ENCODE data around the gene DOK6. TPM values are rescaled to one million over a fixed set of nuclear protein-coding genes. Genes with fewer than 3 reads are reported as not detected.
A peak's percentile ranks its signal among the peaks of the same experiment; 100 is the strongest.

The DOK6 gene
- total and polyA plus RNA-seq, 2 of the 13 experiments (the other 11 are each of a cell fraction or from before 2014, with no cell fraction given) = 17.0 to 17.2 TPM

- no peak for TF ChIP-seq ZNF407 (CRISPR knock-in tag; IDR thresholded peaks at IDR 0.05; ENCODE audit: not compliant biosample characterization)
- no peak for TF ChIP-seq ZNF549 (CRISPR knock-in tag; IDR thresholded peaks at IDR 0.05)
- no peak for TF ChIP-seq FUBP1 (CRISPR knock-in tag; IDR thresholded peaks at IDR 0.05; ENCODE audit: borderline replicate concordance)
- no peak for TF ChIP-seq ZNF556 (CRISPR knock-in tag; IDR thresholded peaks at IDR 0.05; ENCODE audit: borderline replicate concordance)
- TF ChIP-seq SOX13 (IDR thresholded peaks at IDR 0.05) = peak; percentile 78
- TF ChIP-seq SOX13 (CRISPR knock-in tag; conservative IDR thresholded peaks at IDR 0.05 in 1 of 2, IDR thresholded peaks at IDR 0.05 in 1 of 2) = peak in 1 of 2 experiments; percentile 98; a peak in 2 of 4 replicates
- TF ChIP-seq KDM3A (CRISPR knock-in tag; IDR thresholded peaks at IDR 0.05; ENCODE audit: low read depth) = 0 out of 2 replicates have a peak, but pooled peaks have one; percentile 21
- no peak for TF ChIP-seq ZNF547 (CRISPR knock-in tag; IDR thresholded peaks at IDR 0.05)
- no peak for TF ChIP-seq RARG (CRISPR knock-in tag; IDR thresholded peaks at IDR 0.05; ENCODE audit: low read depth)
- no peak for TF ChIP-seq GLI4 (CRISPR knock-in tag; IDR thresholded peaks at IDR 0.05; ENCODE audit: borderline replicate concordance)
- TF ChIP-seq PRMT3 (CRISPR knock-in tag; IDR thresholded peaks at IDR 0.05; ENCODE audit: borderline replicate concordance, low read depth) = no peak
- TF ChIP-seq CBFB (CRISPR knock-in tag; IDR thresholded peaks at IDR 0.05) = 0 out of 2 replicates have a peak, but pooled peaks have one; percentile 37
- peak; percentile 93 for TF ChIP-seq TBX2 (CRISPR knock-in tag; IDR thresholded peaks at IDR 0.05; ENCODE audit: borderline replicate concordance)
- no peak for TF ChIP-seq ZSCAN30 (CRISPR knock-in tag; IDR thresholded peaks at IDR 0.05)
- TF ChIP-seq PCBP2 (optimal IDR thresholded peaks at IDR 0.05; ENCODE audit: low read depth, low read length, poor library complexity, severe bottlenecking) = no peak
- TF ChIP-seq MYNN (CRISPR knock-in tag; IDR thresholded peaks at IDR 0.05; ENCODE audit: low read depth) = no peak
- peak; percentile 78 for TF ChIP-seq FOSL2 (CRISPR knock-in tag; IDR thresholded peaks at IDR 0.05)
- TF ChIP-seq ZNF839 (CRISPR knock-in tag; IDR thresholded peaks at IDR 0.05; ENCODE audit: borderline replicate concordance) = no peak
- no peak for TF ChIP-seq ZFP90 (CRISPR knock-in tag; IDR thresholded peaks at IDR 0.05; ENCODE audit: borderline replicate concordance)
- TF ChIP-seq GTF3A (CRISPR knock-in tag; conservative IDR thresholded peaks at IDR 0.05) = no peak
Observed at GRCh38 chr18:69752737-69753380, 352.2 kb downstream of the DOK6 start (continued).
